Measurements from ENCODE around the gene NIPSNAP3A. TPM values are rescaled to one million over a fixed set of nuclear protein-coding genes. Genes with fewer than 3 reads are reported as not detected.

The NIPSNAP3A gene
- total RNA-seq, 1 experiment from 2014 or later = 7.2 TPM

- H3K27ac Mint-ChIP-seq = no peak overlapping the region
- POLR2A ChIA-PET = no interaction called here
- no peak for ATAC-seq
- no peaks in the 10 kb centered on the region for H3K9me3 Mint-ChIP-seq
- no peaks in the 10 kb centered on the region for H3K27me3 Mint-ChIP-seq (ENCODE audit: low read depth)
- no peak overlapping the region for H3K4me3 Mint-ChIP-seq
- H3K36me3 Mint-ChIP-seq = no peaks in the 10 kb centered on the region
- H3K4me1 Mint-ChIP-seq = no peaks in the 10 kb centered on the region
- no peak for DNase-seq (ENCODE audit: low spot score)
- no peak for TF ChIP-seq CREM (CRISPR knock-in tag; IDR thresholded peaks at IDR 0.05)
- no peak for TF ChIP-seq FOXP4 (CRISPR knock-in tag; IDR thresholded peaks at IDR 0.05)
- TF ChIP-seq PRDM15 (CRISPR knock-in tag; IDR thresholded peaks at IDR 0.05) = no peak
- no peak for TF ChIP-seq NR3C1 (CRISPR knock-in tag; conservative IDR thresholded peaks at IDR 0.05; ENCODE audit: low read depth)
- TF ChIP-seq NFE2L1 (CRISPR knock-in tag; IDR thresholded peaks at IDR 0.05) = no peak
- no peak for TF ChIP-seq ZNF219 (CRISPR knock-in tag; IDR thresholded peaks at IDR 0.05; ENCODE audit: borderline replicate concordance)
- no peak for TF ChIP-seq GTF2I (CRISPR knock-in tag; conservative IDR thresholded peaks at IDR 0.05)
- TF ChIP-seq TEAD1 (CRISPR knock-in tag; IDR thresholded peaks at IDR 0.05) = no peak
- no peak for TF ChIP-seq ZNF232 (CRISPR knock-in tag; IDR thresholded peaks at IDR 0.05)
- CTCF ChIA-PET = no interaction called here
These were observed 40.0 kb downstream of the NIPSNAP3A start for GRCh38 chr9:104787306-104788015.

- no peaks in the 10 kb centered on the region for H3K27me3 Mint-ChIP-seq (ENCODE audit: low read depth)
- no peaks in the 10 kb centered on the region for H3K9me3 Mint-ChIP-seq
- TF ChIP-seq TP53 (CRISPR knock-in tag; IDR thresholded peaks at IDR 0.05) (no peak), FOXP4 (CRISPR knock-in tag; IDR thresholded peaks at IDR 0.05) (no peak), FOXK1 (CRISPR knock-in tag; IDR thresholded peaks at IDR 0.05) (no peak), RORB (CRISPR knock-in tag; IDR thresholded peaks at IDR 0.05) (no peak), PRRX2 (CRISPR knock-in tag; IDR thresholded peaks at IDR 0.05) (no peak), HMGXB4 (CRISPR knock-in tag; IDR thresholded peaks at IDR 0.05) (no peak)
- ChIA-PET POLR2A (no interaction called here), CTCF (no interaction called here)
- no peak overlapping the region for H3K4me3 Mint-ChIP-seq
- H3K4me1 Mint-ChIP-seq = no peaks in the 10 kb centered on the region
- DNase-seq (ENCODE audit: low spot score) (no peak), ATAC-seq (no peak)
- H3K36me3 Mint-ChIP-seq = peaks cover 8% of the 10 kb centered on the region; the same call in 1 of the 2 replicates
- H3K27ac Mint-ChIP-seq = no peak overlapping the region
These were observed 40.8 kb downstream of the NIPSNAP3A start for GRCh38 chr9:104788251-104788650.

All from WTC11 (cell line).